ENCODE results near the gene DDAH2. TPM values are rescaled to one million over a fixed set of nuclear protein-coding genes. Genes with fewer than 3 reads are reported as not detected.

The DDAH2 gene
- total RNA-seq, 1 experiment from 2014 or later: 75.1 TPM

GRCh38 chr6:31690231-31691077 is 38.6 kb downstream of the DDAH2 start:
- no peak for DNase-seq (ENCODE audit: low read depth)

GRCh38 chr6:31689249-31690110 is 39.6 kb downstream of the DDAH2 start:
- no peak for DNase-seq (ENCODE audit: low read depth)

- DNase-seq (ENCODE audit: low read depth): no peak
These were observed 41.0 kb downstream of the DDAH2 start for GRCh38 chr6:31687860-31688693.

GRCh38 chr6:31687321-31687720 is 41.8 kb downstream of the DDAH2 start:
- DNase-seq (ENCODE audit: low read depth): no peak

GRCh38 chr6:31686483-31686882 is 42.6 kb downstream of the DDAH2 start:
- no peak for DNase-seq (ENCODE audit: low read depth)

GRCh38 chr6:31683591-31683990 is 45.5 kb downstream of the DDAH2 start:
- DNase-seq (ENCODE audit: low read depth): no peak

- DNase-seq (ENCODE audit: low read depth): peak; percentile 67
These were observed 47.9 kb downstream of the DDAH2 start for GRCh38 chr6:31681135-31681671.

- DNase-seq (ENCODE audit: low read depth): peak; percentile 93
These were observed 48.6 kb downstream of the DDAH2 start, which contains the start of gene LY6G5C for GRCh38 chr6:31680226-31681134. TSS of gene LY6G5C (minus strand) at chr6:31681067. CDS start at chr6:31680373, 694 bp downstream.

- no peak for DNase-seq (ENCODE audit: low read depth)
These were observed 51.1 kb downstream of the DDAH2 start for GRCh38 chr6:31677955-31678354.

Other genes starting within 250 kb of the DDAH2 start
- gene MICB, start 231.2 kb downstream of the DDAH2 start, total RNA-seq (2014; rRNA removed; shearing (Covaris generic)): 47.6 and 59.9 TPM in 2 replicates
- not detected in 2 replicates for gene MCCD1, start 200.3 kb downstream of the DDAH2 start, total RNA-seq (2014; rRNA removed; shearing (Covaris generic))
- 351 and 506 TPM in 2 replicates for gene DDX39B, start 187.3 kb downstream of the DDAH2 start, total RNA-seq (2014; rRNA removed; shearing (Covaris generic))
- gene ATP6V1G2, start 182.7 kb downstream of the DDAH2 start, total RNA-seq (2014; rRNA removed; shearing (Covaris generic)): 0.20 TPM in 1 of 2 replicates, not detected in the other
- gene NFKBIL1, start 181.7 kb downstream of the DDAH2 start, total RNA-seq (2014; rRNA removed; shearing (Covaris generic)): 12.8 and 25.7 TPM in 2 replicates
- not detected in 2 replicates for gene LTA, start 157.0 kb downstream of the DDAH2 start, total RNA-seq (2014; rRNA removed; shearing (Covaris generic))
- 0.47 and 0.62 TPM in 2 replicates for gene TNF, start 153.7 kb downstream of the DDAH2 start, total RNA-seq (2014; rRNA removed; shearing (Covaris generic))
- 2.1 and 4.6 TPM in 2 replicates for gene LTB, start 146.9 kb downstream of the DDAH2 start, total RNA-seq (2014; rRNA removed; shearing (Covaris generic))
- not detected in 2 replicates for gene LST1, start 143.0 kb downstream of the DDAH2 start, total RNA-seq (2014; rRNA removed; shearing (Covaris generic))
- not detected in 2 replicates for gene NCR3, start 136.3 kb downstream of the DDAH2 start, total RNA-seq (2014; rRNA removed; shearing (Covaris generic))
- gene AIF1, start 114.1 kb downstream of the DDAH2 start, total RNA-seq (2014; rRNA removed; shearing (Covaris generic)): not detected in 2 replicates
- 71.4 and 121 TPM in 2 replicates for gene PRRC2A, start 108.6 kb downstream of the DDAH2 start, total RNA-seq (2014; rRNA removed; shearing (Covaris generic))
- 194 and 317 TPM in 2 replicates for gene BAG6, start 76.6 kb downstream of the DDAH2 start, total RNA-seq (2014; rRNA removed; shearing (Covaris generic))
- gene APOM, start 73.4 kb downstream of the DDAH2 start, total RNA-seq (2014; rRNA removed; shearing (Covaris generic)): 3.7 and 6.9 TPM in 2 replicates
- 29.9 and 37.5 TPM in 2 replicates for gene C6orf47, start 68.5 kb downstream of the DDAH2 start, total RNA-seq (2014; rRNA removed; shearing (Covaris generic))
- gene GPANK1, start 64.3 kb downstream of the DDAH2 start, total RNA-seq (2014; rRNA removed; shearing (Covaris generic)): 17.7 and 31.6 TPM in 2 replicates
- gene CSNK2B, start 63.2 kb downstream of the DDAH2 start, total RNA-seq (2014; rRNA removed; shearing (Covaris generic)): 645 and 1,183 TPM in 2 replicates
- gene LY6G5B, start 59.3 kb downstream of the DDAH2 start, total RNA-seq (2014; rRNA removed; shearing (Covaris generic)): 0.10 and 1.1 TPM in 2 replicates
- gene LY6G5C, start 48.2 kb downstream of the DDAH2 start, total RNA-seq (2014; rRNA removed; shearing (Covaris generic)): 2.0 and 2.5 TPM in 2 replicates
- gene ABHD16A, start 26.0 kb downstream of the DDAH2 start, total RNA-seq (2014; rRNA removed; shearing (Covaris generic)): 37.0 and 51.9 TPM in 2 replicates
- gene LY6G6F, start 22.4 kb downstream of the DDAH2 start, total RNA-seq (2014; rRNA removed; shearing (Covaris generic)): not detected in 2 replicates
- not detected in 2 replicates for gene LY6G6D, start 14.0 kb downstream of the DDAH2 start, total RNA-seq (2014; rRNA removed; shearing (Covaris generic))
- not detected in 2 replicates for gene LY6G6C, start 7.6 kb downstream of the DDAH2 start, total RNA-seq (2014; rRNA removed; shearing (Covaris generic))
- not detected in 2 replicates for gene MPIG6B, start 5.9 kb downstream of the DDAH2 start, total RNA-seq (2014; rRNA removed; shearing (Covaris generic))
- 1,686 and 1,715 TPM in 2 replicates for gene CLIC1, start 7.2 kb upstream of the DDAH2 start, total RNA-seq (2014; rRNA removed; shearing (Covaris generic))
- gene MSH5, start 10.7 kb upstream of the DDAH2 start, total RNA-seq (2014; rRNA removed; shearing (Covaris generic)): 12.8 and 19.4 TPM in 2 replicates
- gene SAPCD1, start 33.4 kb upstream of the DDAH2 start, total RNA-seq (2014; rRNA removed; shearing (Covaris generic)): 1.7 TPM in 1 of 2 replicates, not detected in the other
- gene VWA7, start 48.0 kb upstream of the DDAH2 start, total RNA-seq (2014; rRNA removed; shearing (Covaris generic)): 0.94 and 1.8 TPM in 2 replicates
- 33.1 and 51.2 TPM in 2 replicates for gene VARS1, start 66.5 kb upstream of the DDAH2 start, total RNA-seq (2014; rRNA removed; shearing (Covaris generic))
- 162 and 306 TPM in 2 replicates for gene LSM2, start 77.7 kb upstream of the DDAH2 start, total RNA-seq (2014; rRNA removed; shearing (Covaris generic))
- 0.30 and 2.5 TPM in 2 replicates for gene HSPA1L, start 86.0 kb upstream of the DDAH2 start, total RNA-seq (2014; rRNA removed; shearing (Covaris generic))
- gene HSPA1A, start 86.2 kb upstream of the DDAH2 start, total RNA-seq (2014; rRNA removed; shearing (Covaris generic)): 163 and 238 TPM in 2 replicates
- gene HSPA1B, start 98.4 kb upstream of the DDAH2 start, total RNA-seq (2014; rRNA removed; shearing (Covaris generic)): 185 and 359 TPM in 2 replicates
- 210 and 218 TPM in 2 replicates for gene NEU1, start 133.5 kb upstream of the DDAH2 start, total RNA-seq (2014; rRNA removed; shearing (Covaris generic))
- 0.20 TPM in 1 of 2 replicates, not detected in the other for gene SLC44A4, start 149.7 kb upstream of the DDAH2 start, total RNA-seq (2014; rRNA removed; shearing (Covaris generic))
- gene EHMT2, start 168.4 kb upstream of the DDAH2 start, total RNA-seq (2014; rRNA removed; shearing (Covaris generic)): 51.0 and 73.4 TPM in 2 replicates
- gene ZBTB12, start 172.8 kb upstream of the DDAH2 start, total RNA-seq (2014; rRNA removed; shearing (Covaris generic)): 0.76 and 2.3 TPM in 2 replicates
- 2.9 and 3.3 TPM in 2 replicates for gene C2, start 198.4 kb upstream of the DDAH2 start, total RNA-seq (2014; rRNA removed; shearing (Covaris generic))
- gene CFB, start 216.8 kb upstream of the DDAH2 start, total RNA-seq (2014; rRNA removed; shearing (Covaris generic)): 7.8 and 8.4 TPM in 2 replicates
- gene NELFE, start 229.7 kb upstream of the DDAH2 start, total RNA-seq (2014; rRNA removed; shearing (Covaris generic)): 201 and 228 TPM in 2 replicates
- gene SKIC2, start 229.9 kb upstream of the DDAH2 start, total RNA-seq (2014; rRNA removed; shearing (Covaris generic)): 60.4 and 72.3 TPM in 2 replicates
- 26.8 and 33.3 TPM in 2 replicates for gene DXO, start 242.8 kb upstream of the DDAH2 start, total RNA-seq (2014; rRNA removed; shearing (Covaris generic))

Data from M059J (cell line).